ENCODE measurements around the gene EFCAB5.
"Not testable (repeated sequence)": the region's sequence is repeated elsewhere in the genome, so short reads cannot be mapped to it uniquely, and the experiment has no call there.

The EFCAB5 gene

GRCh38 chr17:29936724-29937123, 4.7 kb upstream of the EFCAB5 start:
- no peak for DNase-seq

GRCh38 chr17:29945281-29945680, 3.8 kb downstream of the EFCAB5 start:
- DNase-seq: no peak

GRCh38 chr17:29948448-29949215, 7.2 kb downstream of the EFCAB5 start:
- peak; percentile 37 for DNase-seq

- DNase-seq: no peak
Measured at GRCh38 chr17:29949696-29950095, 8.3 kb downstream of the EFCAB5 start.

GRCh38 chr17:29954405-29954804, 13.0 kb downstream of the EFCAB5 start:
- no peak for DNase-seq

- no peak for DNase-seq
Measured at GRCh38 chr17:29956225-29956624, 14.8 kb downstream of the EFCAB5 start.

GRCh38 chr17:29957488-29957887, 16.1 kb downstream of the EFCAB5 start:
- DNase-seq: not testable (repeated sequence)

GRCh38 chr17:29958947-29959657, 17.7 kb downstream of the EFCAB5 start:
- DNase-seq: no peak

GRCh38 chr17:29959658-29960337, 18.4 kb downstream of the EFCAB5 start:
- no peak for DNase-seq

GRCh38 chr17:29962656-29963055, 21.2 kb downstream of the EFCAB5 start:
- DNase-seq: no peak

GRCh38 chr17:29968271-29968670, 26.8 kb downstream of the EFCAB5 start:
- DNase-seq: no peak

- no peak for DNase-seq
Measured at GRCh38 chr17:29972277-29972676, 30.8 kb downstream of the EFCAB5 start.

GRCh38 chr17:29973005-29973404, 31.6 kb downstream of the EFCAB5 start:
- DNase-seq: no peak

- DNase-seq: no peak
Measured at GRCh38 chr17:29977836-29978235, 36.4 kb downstream of the EFCAB5 start.

- DNase-seq: no peak
Measured at GRCh38 chr17:29980261-29980660, 38.8 kb downstream of the EFCAB5 start.

- no peak for DNase-seq
Measured at GRCh38 chr17:29982991-29983653, 41.7 kb downstream of the EFCAB5 start.

GRCh38 chr17:29996458-29996857, 55.0 kb downstream of the EFCAB5 start:
- DNase-seq: no peak

- no peak for DNase-seq
Measured at GRCh38 chr17:30000001-30000754, 58.7 kb downstream of the EFCAB5 start.

- no peak for DNase-seq
Measured at GRCh38 chr17:30000755-30001257, 59.4 kb downstream of the EFCAB5 start.

- DNase-seq: no peak
Measured at GRCh38 chr17:30002088-30002487, 60.7 kb downstream of the EFCAB5 start.

GRCh38 chr17:30005709-30006320, 64.4 kb downstream of the EFCAB5 start:
- DNase-seq: no peak

- DNase-seq: not testable (repeated sequence)
Measured at GRCh38 chr17:30011934-30012333, 70.5 kb downstream of the EFCAB5 start.

Data from KG1 (cell line).